GM21528 (cell line): ENCODE results near the gene HEMGN.

Experiments used
- ATAC-seq: cut with Tn5 transposase; IDR thresholded peaks from one replicate; pipeline ENCODE4 v1.9.1; 2021; ENCODE audit warnings: mild to moderate bottlenecking, moderate library complexity; ENCODE audit not compliant: unreplicated experiment, low FRiP score

Gene HEMGN

GRCh38 chr9:97903177-97903576 is 34.8 kb downstream of the HEMGN start:
- ATAC-seq: no peak

- ATAC-seq: no peak
Measured at GRCh38 chr9:97900738-97901565, 37.0 kb downstream of the HEMGN start.

GRCh38 chr9:97900103-97900737 is 37.8 kb downstream of the HEMGN start:
- ATAC-seq: no peak

- no peak for ATAC-seq
Measured at GRCh38 chr9:97895695-97896332, 42.2 kb downstream of the HEMGN start.

- no peak for ATAC-seq
Measured at GRCh38 chr9:97895211-97895610, 42.8 kb downstream of the HEMGN start.

GRCh38 chr9:97892421-97892820 is 45.6 kb downstream of the HEMGN start:
- ATAC-seq: no peak

GRCh38 chr9:97891736-97892135 is 46.2 kb downstream of the HEMGN start:
- ATAC-seq: no peak

- ATAC-seq: no peak
Measured at GRCh38 chr9:97889941-97890887, 47.8 kb downstream of the HEMGN start.

- no peak for ATAC-seq
Measured at GRCh38 chr9:97880336-97880735, 57.6 kb downstream of the HEMGN start.
